LNCaP clone FGC (cell line): ENCODE results near the gene ENPP3.

Source experiments
- DNase-seq: peaks from one replicate; pipeline ENCODE4 v3.0.0-alpha.2; 2011; ENCODE audit warnings: low read depth
- H3K4me3 ChIP-seq: 2 replicates; pipeline ENCODE4 v1.5.1; 2011; ENCODE audit warnings: mild to moderate bottlenecking, low read depth, low read length, control low read depth
- CTCF ChIP-seq: IDR thresholded peaks from 2 replicates; pipeline ENCODE4 v1.5.1; 2012; ENCODE audit warnings: mild to moderate bottlenecking; ENCODE audit not compliant: control insufficient read depth, insufficient read depth; ENCODE audit errors: extremely low read depth

ENPP3 gene

GRCh38 chr6:131658287-131658686, 21.2 kb downstream of the ENPP3 start:
- no peak overlapping the region for H3K4me3 ChIP-seq
- DNase-seq, result no peak
- TF ChIP-seq CTCF, result no peak

GRCh38 chr6:131660195-131660594, 23.1 kb downstream of the ENPP3 start:
- no peak for TF ChIP-seq CTCF
- no peak overlapping the region for H3K4me3 ChIP-seq
- no peak for DNase-seq

- no peak for TF ChIP-seq CTCF
Observed at GRCh38 chr6:131663578-131664165, 26.6 kb downstream of the ENPP3 start.

GRCh38 chr6:131669891-131670290, 32.8 kb downstream of the ENPP3 start:
- peak; percentile 10 for DNase-seq
- no peak overlapping the region for H3K4me3 ChIP-seq
- no peak for TF ChIP-seq CTCF

More at GRCh38 chr6:131663578-131664165, 26.6 kb downstream of the ENPP3 start:
- DNase-seq, result no peak
- no peak overlapping the region for H3K4me3 ChIP-seq

GRCh38 chr6:131673184-131673583, 36.1 kb downstream of the ENPP3 start:
- no peak for DNase-seq
- H3K4me3 ChIP-seq, result no peak overlapping the region
- TF ChIP-seq CTCF, result no peak

- no peak for TF ChIP-seq CTCF
- no peak for DNase-seq
- no peak overlapping the region for H3K4me3 ChIP-seq
Observed at GRCh38 chr6:131678442-131678841, 41.3 kb downstream of the ENPP3 start.

GRCh38 chr6:131680868-131681267, 43.8 kb downstream of the ENPP3 start:
- no peak for TF ChIP-seq CTCF
- no peak overlapping the region for H3K4me3 ChIP-seq
- DNase-seq, result no peak
